NCI-H1092 treated with DMSO at 0.1 percent for 48 hours (cell line): Measurements from ENCODE around the gene UFSP1.

ENCODE experiments used
- DNase-seq: peaks from one replicate; lab custom pipeline; 2025; lab: John Stamatoyannopoulos, UW

The UFSP1 gene

GRCh38 chr7:100882201-100882600 is 7.3 kb downstream of the UFSP1 start:
- DNase-seq: no peak

- DNase-seq: no peak
Observed at GRCh38 chr7:100881136-100881535, 8.4 kb downstream of the UFSP1 start.

GRCh38 chr7:100880645-100881044 is 8.9 kb downstream of the UFSP1 start:
- DNase-seq: no peak

- no peak for DNase-seq
Observed at GRCh38 chr7:100879685-100880261, 9.7 kb downstream of the UFSP1 start.

DNA sequence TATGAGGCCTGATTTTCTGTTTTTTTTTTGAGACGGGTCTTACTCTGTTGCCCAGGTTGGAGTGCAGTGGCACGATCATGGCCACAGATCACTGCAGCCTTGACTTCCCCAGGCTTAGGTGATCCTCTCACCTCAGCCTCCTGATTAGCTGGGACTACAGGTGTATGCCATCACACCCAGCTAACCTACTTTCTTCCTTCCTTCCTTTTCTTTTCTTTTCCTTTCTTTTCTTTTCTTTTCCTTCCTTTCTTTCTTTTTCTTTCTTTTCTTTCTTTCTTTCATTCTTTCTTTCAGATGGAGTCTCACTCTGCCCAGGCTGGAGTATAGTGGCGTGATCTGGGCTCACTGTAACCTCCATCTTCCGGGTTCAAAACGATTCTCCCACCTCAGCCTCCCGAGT is 10.8 kb downstream of the UFSP1 start:
- DNase-seq: no peak

DNA sequence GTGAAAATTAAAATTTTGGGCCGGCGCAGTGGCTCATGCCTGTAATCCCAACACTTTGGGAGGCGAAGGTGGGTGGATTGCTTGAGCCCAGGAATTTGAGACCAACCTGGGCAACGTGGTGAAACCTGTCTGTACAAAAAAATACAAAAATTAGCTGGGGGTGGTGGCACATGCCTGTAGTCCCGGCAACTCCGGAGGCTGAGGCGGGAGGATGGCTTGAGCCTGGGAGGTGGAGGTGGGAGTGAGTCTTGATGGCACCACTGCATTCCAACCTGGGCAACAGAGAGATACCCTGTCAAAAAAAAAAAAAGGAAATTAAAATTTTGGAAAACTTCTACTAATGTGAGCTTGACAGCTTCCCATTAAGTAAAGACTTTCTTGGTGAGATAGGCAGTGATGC is 11.5 kb downstream of the UFSP1 start:
- DNase-seq: no peak

- peak; percentile 55 for DNase-seq
Observed at GRCh38 chr7:100875356-100875751, 14.2 kb downstream of the UFSP1 start.

DNA sequence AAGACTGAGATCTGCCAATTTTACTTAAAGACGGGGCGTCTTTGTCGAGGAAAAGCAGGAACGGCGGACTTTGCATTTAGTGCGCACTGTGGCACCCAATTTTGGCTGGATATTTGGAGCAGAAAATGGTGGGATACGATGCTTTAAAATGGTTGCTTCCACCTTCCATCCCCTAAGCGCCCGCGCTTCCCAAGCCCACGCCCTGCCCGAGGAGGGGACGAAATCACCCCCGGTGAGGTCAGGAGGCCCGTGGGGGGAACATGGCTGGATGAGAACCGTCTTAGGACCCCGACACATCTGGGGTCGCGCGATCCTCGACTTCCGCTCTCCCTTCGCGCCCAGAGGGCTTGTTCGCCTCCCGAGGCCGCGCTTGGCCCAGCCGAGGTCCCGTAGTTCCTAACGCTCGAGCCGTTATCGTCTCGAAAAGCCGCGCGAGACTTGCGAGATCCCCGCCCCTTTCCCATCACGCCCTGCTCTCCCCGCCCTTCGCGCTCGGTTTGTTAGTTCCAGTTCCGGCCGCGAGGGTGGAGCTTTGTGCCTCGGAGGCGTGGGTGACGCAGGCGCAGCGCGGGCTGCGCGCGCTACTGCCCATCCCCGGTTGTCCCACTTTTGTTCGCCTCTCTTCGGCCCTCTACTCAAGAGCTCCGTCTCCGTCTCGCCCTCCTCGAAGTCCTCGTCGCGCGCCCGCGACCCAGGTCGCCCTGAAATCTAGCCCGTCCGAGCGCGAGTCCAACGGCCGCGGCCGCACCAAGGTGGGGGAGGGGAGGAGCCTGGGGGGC is 14.7 kb downstream of the UFSP1 start, which contains the start of gene SRRT:
SRRT (plus strand) TSS at position 527 of the 779 bp plus-strand sequence. CDS start 488 bp downstream, outside the sequence.
- DNase-seq: peak; percentile 99

GRCh38 chr7:100874300-100874576 is 15.3 kb downstream of the UFSP1 start:
- DNase-seq: no peak

DNA sequence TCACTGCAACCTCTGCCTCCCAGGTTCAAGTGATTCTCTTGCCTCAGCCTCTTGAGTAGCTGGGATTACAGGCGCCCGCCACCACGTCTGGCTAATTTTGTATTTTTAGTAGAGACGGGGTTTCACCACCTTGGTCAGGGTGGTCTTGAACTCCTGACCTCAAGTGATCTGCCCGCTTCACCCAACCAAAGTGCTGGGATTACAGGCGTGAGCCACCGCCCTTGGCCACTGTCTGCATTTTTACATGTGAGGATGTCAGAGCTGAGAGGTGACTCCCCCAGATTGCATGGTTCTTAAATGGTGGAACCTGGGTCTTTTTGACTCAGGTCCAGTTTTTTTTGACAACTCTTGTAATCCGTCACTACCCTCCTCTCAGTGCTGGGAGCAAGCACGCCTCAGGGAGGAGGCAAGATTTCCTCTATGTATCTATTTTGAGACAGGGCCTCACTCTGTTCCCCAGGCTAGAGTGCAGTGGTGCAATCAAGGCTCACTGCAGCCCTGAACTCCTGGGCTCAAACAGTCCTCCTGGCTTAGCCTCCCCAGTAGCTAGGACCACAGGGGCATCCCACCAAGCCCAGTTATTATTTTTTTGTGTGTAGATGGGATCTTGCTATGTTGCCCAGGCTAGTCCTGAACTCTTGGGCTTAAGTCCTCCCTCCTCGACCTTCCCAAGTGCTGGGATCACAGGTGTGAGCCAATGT is 15.8 kb downstream of the UFSP1 start:
- no peak for DNase-seq

GRCh38 chr7:100867776-100868485 is 21.6 kb downstream of the UFSP1 start:
- DNase-seq: no peak

GRCh38 chr7:100867040-100867775 is 22.3 kb downstream of the UFSP1 start, which contains the start of gene TRIP6:
Gene TRIP6, plus strand, starts transcription at chr7:100867387. Its CDS starts 111 bp downstream, at chr7:100867498.
- no peak for DNase-seq

DNA sequence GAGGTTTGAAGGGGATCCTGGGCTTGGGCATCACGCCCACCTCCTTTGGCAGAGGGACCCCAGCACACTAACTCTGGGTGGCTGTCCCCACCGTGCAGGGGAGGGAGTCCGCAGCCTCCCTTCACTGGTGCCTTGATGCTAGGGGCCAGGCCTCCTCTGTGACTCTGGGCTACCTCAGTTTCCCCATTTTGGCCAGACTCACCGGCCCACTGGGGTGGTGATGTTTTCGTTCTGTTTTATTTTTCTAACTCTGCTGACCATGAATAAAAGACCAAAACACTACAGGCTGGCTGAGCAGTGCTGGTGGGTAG is 22.8 kb downstream of the UFSP1 start:
- no peak for DNase-seq

- peak; percentile 66 for DNase-seq
Observed at GRCh38 chr7:100865938-100866728, 23.4 kb downstream of the UFSP1 start.

DNA sequence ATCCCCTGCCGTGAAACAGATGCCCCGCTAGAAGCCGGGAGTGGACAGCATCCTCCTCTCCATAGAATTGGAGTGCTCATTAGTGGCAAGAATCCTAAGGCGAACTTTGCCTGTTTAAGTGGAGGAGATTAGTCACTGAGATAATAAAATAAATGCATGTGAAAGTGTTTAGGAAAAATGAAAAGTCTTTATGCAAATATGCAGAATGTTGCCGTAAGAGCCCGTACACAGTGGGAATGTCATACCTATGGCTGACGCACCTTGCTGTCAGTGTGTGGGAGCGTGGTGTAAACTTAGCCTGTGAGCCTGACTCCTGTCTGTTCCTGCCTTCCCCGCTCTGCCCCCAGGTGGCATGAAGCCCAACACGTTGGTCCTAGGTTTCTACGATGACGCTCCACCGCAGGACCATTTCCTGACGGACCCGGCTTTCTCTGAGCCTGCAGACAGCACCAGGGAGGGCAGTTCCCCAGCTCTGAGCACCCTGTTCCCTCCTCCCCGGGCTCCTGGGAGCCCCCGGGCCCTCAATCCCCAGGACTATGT is 24.1 kb downstream of the UFSP1 start:
- DNase-seq: peak; percentile 21

DNA sequence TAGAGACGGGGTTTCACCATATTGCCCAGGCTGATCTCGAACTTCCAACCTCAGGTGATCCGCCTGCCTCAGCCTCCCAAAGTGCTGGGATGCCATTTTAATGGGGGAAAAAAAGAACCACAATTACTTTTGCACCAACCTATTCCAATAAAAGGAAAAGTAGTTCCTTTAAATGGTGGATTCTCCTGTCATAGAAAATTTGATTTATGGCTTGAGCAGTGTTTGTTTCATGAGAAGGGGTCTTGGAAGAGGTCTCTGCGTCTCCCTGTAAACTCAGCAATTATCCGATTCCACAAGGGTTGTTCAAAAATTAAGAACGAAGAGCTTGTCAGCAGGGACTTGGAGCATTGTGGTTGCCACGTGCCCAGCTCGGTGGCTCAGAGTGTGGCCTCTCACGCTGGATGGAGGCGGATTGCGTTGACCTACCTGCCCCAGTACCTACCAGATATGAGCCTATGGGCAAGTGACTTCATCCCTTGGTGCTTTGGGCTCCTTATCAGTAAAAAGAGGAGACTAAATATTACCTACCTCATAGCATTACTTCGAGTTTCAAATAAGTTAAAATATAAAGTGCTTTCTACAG is 25.2 kb downstream of the UFSP1 start:
- no peak for DNase-seq

- peak; percentile 53 for DNase-seq
Observed at GRCh38 chr7:100863406-100863950, 26.0 kb downstream of the UFSP1 start.

DNA sequence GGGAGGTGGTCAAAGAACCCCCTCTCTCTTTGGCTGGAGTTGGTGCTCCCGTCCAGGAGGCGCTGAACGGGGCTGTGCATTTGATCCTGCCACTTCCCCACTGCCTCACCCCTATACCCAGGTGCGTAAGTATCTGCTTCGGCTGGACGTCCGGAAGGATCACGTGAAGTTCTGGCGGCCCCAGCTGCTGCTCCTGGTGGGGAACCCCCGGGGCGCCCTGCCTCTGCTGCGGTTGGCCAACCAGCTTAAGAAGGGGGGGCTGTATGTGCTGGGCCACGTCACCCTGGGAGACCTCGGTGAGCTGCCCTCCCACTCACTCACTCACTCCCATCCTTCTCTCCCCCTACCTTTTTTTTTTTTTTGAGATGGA is 27.9 kb downstream of the UFSP1 start:
- DNase-seq: no peak

GRCh38 chr7:100860702-100861615 is 28.6 kb downstream of the UFSP1 start:
- DNase-seq: no peak
